ENCODE results near the gene TM7SF2.

TM7SF2 gene

DNA sequence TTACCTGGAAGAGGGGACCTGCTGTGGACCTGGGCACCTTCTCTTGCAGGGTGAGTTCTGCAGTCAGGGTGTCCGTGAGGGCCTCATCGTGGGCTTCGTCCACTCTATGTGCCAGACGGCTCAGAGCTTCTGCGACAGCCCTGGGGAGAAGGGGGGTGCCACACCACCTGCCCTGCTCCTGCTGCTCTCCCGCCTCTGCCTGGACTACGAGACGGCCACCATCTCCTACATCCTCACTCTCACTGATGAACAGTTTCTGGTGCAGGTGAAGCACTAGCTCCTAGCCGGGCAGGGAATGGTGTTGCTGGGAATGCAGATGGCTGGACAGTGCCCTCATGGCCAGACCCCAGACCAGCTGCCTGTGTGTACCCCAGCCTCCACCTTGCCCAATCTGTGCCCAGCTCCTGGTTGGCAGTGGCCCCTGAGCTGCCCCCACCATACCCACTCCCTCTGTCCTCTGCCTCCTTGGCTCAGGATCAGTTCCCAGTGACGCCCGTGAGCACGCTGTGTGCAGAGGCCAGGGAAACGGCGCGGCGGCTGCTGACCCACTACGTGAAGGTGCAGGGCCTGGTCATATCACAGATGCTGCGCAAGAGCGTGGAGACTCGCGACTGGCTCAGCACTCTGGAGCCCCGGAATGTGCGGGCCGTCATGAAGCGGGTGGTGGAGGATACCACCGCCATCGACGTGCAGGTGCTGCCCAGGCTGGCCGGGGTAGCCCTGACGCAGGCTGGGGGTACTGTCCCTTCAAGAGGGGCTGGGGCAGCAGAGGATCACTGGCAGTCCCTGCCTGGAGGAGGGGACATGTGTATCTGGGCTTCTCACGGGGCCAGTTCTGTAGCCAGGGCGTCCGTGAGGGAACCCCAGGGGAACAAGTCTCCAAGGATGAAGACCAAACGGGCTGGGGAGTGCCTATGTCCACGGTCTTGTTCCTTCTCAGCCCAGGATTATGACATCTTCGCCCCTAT lies 2.2 kb upstream of the TM7SF2 start:
- H3K36me3 ChIP-seq (ENCODE audit: insufficient read depth, low read length), result peaks cover 23% of the 10 kb centered on the region
- H3K9me3 ChIP-seq (ENCODE audit: low read length), result no peaks in the 10 kb centered on the region
- no peak overlapping the region for H3K4me3 ChIP-seq (ENCODE audit: low read depth in 1 of 2, low read length in 2 of 2)
- H3K9ac ChIP-seq (ENCODE audit: low read length), result no peak overlapping the region
- peaks cover 0 to 6% of the 10 kb centered on the region in 2 donors for H3K27me3 ChIP-seq (ENCODE audit: control insufficient read depth in 1 of 2, insufficient read depth in 2 of 2, low read length in 2 of 2)
- H3K27ac ChIP-seq (ENCODE audit: low read depth, low read length), result no peak overlapping the region
- peaks cover 31% of the 10 kb centered on the region for H3K4me1 ChIP-seq (ENCODE audit: insufficient read depth, low read length)

- Histone ChIP-seq H3K9ac (ENCODE audit: low read length) (no peak overlapping the region), H3K36me3 (ENCODE audit: insufficient read depth, low read length) (peaks cover 16% of the 10 kb centered on the region), H3K27me3 (ENCODE audit: control insufficient read depth in 1 of 2, insufficient read depth in 2 of 2, low read length in 2 of 2) (peaks cover 0 to 6% of the 10 kb centered on the region in 2 donors), H3K4me3 (ENCODE audit: low read depth in 1 of 2, low read length in 2 of 2) (no peak overlapping the region), H3K4me1 (ENCODE audit: insufficient read depth, low read length) (peaks cover 31% of the 10 kb centered on the region), H3K27ac (ENCODE audit: low read depth, low read length) (peak overlapping the region; percentile 58), H3K9me3 (ENCODE audit: low read length) (no peaks in the 10 kb centered on the region)
Measured at GRCh38 chr11:65110354-65110861, 1.3 kb upstream of the TM7SF2 start.

GRCh38 chr11:65111159-65111743 lies 421 bp upstream of the TM7SF2 start:
- peaks cover 0 to 6% of the 10 kb centered on the region in 2 donors for H3K27me3 ChIP-seq (ENCODE audit: control insufficient read depth in 1 of 2, insufficient read depth in 2 of 2, low read length in 2 of 2)
- H3K36me3 ChIP-seq (ENCODE audit: insufficient read depth, low read length), result peaks cover 10% of the 10 kb centered on the region
- H3K4me1 ChIP-seq (ENCODE audit: insufficient read depth, low read length), result peaks cover 35% of the 10 kb centered on the region
- H3K4me3 ChIP-seq (ENCODE audit: low read depth in 1 of 2, low read length in 2 of 2), result no peak overlapping the region
- no peak overlapping the region for H3K9ac ChIP-seq (ENCODE audit: low read length)
- H3K27ac ChIP-seq (ENCODE audit: low read depth, low read length), result peak overlapping the region; percentile 35
- H3K9me3 ChIP-seq (ENCODE audit: low read length), result no peaks in the 10 kb centered on the region

DNA sequence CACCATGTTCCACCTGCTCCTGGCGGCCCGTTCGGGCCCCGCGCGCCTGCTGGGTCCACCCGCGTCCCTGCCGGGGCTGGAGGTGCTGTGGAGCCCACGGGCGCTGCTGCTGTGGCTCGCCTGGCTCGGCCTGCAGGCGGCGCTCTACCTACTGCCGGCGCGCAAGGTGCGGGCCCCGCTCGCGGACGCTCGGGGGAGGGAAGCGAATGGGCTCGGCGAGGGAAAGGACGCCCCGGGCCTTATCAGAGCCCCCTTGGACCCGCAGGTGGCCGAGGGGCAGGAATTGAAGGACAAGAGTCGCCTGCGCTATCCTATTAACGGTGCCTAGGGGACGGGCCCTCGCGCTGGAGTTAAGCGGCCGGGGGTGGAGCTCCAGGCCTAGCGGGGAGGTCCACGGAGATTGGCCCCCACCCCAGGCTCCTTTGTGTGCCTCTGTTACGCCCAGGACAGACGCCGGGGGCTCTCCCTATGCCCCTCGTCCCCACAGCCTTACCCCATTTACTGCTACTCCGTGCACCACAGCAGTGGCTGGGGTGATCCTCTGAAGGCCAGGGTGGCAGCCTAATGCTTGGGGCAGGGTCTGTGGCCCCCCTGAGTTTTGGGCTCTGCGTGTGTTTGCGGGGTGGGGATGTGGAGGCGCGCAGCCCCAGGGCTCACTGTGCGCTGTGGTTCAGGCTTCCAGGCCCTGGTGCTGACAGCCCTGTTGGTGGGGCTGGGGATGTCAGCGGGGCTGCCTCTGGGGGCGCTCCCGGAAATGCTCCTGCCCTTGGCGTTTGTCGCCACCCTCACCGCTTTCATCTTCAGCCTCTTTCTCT lies 1.1 kb downstream of the TM7SF2 start:
- Histone ChIP-seq H3K4me1 (ENCODE audit: insufficient read depth, low read length) (peaks cover 43% of the 10 kb centered on the region), H3K36me3 (ENCODE audit: insufficient read depth, low read length) (peaks cover 10% of the 10 kb centered on the region), H3K27ac (ENCODE audit: low read depth, low read length) (peak overlapping the region; percentile 59), H3K9me3 (ENCODE audit: low read length) (no peaks in the 10 kb centered on the region), H3K4me3 (ENCODE audit: low read depth in 1 of 2, low read length in 2 of 2) (peak overlapping the region; percentile 63 to 66), H3K27me3 (ENCODE audit: control insufficient read depth in 1 of 2, insufficient read depth in 2 of 2, low read length in 2 of 2) (peaks cover 0 to 6% of the 10 kb centered on the region in 2 donors), H3K9ac (ENCODE audit: low read length) (peak overlapping the region; percentile 44)

- Histone ChIP-seq H3K9ac (ENCODE audit: low read length) (no peak overlapping the region), H3K36me3 (ENCODE audit: insufficient read depth, low read length) (peaks cover 11% of the 10 kb centered on the region), H3K9me3 (ENCODE audit: low read length) (no peaks in the 10 kb centered on the region), H3K4me3 (ENCODE audit: low read depth in 1 of 2, low read length in 2 of 2) (peak overlapping the region in 1 of 2 donors; percentile 63), H3K27ac (ENCODE audit: low read depth, low read length) (no peak overlapping the region), H3K27me3 (ENCODE audit: control insufficient read depth in 1 of 2, insufficient read depth in 2 of 2, low read length in 2 of 2) (peaks cover 0 to 6% of the 10 kb centered on the region in 2 donors), H3K4me1 (ENCODE audit: insufficient read depth, low read length) (peaks cover 43% of the 10 kb centered on the region)
Measured at GRCh38 chr11:65113361-65113756, 1.7 kb downstream of the TM7SF2 start.

DNA sequence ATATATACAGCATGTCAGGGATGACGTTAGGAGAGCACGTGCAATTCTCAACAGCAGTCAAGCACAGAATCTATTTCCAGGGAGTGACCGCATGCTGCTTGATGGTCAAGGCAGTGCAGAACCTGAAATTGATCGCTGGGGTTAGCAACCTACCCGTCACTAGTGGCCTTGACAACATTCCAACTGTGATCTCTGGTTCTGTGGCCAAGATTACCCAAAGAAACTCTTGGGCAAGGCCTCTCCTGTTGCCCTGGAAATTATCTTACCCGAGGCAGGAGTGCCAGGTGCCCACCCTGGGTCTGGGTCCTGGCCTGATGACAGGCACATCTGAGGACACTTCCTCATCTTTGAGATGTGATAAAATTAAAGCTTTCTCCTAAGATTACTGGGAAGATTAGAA lies 2.2 kb downstream of the TM7SF2 start:
- Histone ChIP-seq H3K9me3 (ENCODE audit: low read length) (no peaks in the 10 kb centered on the region), H3K9ac (ENCODE audit: low read length) (no peak overlapping the region), H3K4me1 (ENCODE audit: insufficient read depth, low read length) (peaks cover 43% of the 10 kb centered on the region), H3K27ac (ENCODE audit: low read depth, low read length) (no peak overlapping the region), H3K27me3 (ENCODE audit: control insufficient read depth in 1 of 2, insufficient read depth in 2 of 2, low read length in 2 of 2) (peaks cover 0 to 6% of the 10 kb centered on the region in 2 donors), H3K36me3 (ENCODE audit: insufficient read depth, low read length) (peaks cover 13% of the 10 kb centered on the region), H3K4me3 (ENCODE audit: low read depth in 1 of 2, low read length in 2 of 2) (no peak overlapping the region)

DNA sequence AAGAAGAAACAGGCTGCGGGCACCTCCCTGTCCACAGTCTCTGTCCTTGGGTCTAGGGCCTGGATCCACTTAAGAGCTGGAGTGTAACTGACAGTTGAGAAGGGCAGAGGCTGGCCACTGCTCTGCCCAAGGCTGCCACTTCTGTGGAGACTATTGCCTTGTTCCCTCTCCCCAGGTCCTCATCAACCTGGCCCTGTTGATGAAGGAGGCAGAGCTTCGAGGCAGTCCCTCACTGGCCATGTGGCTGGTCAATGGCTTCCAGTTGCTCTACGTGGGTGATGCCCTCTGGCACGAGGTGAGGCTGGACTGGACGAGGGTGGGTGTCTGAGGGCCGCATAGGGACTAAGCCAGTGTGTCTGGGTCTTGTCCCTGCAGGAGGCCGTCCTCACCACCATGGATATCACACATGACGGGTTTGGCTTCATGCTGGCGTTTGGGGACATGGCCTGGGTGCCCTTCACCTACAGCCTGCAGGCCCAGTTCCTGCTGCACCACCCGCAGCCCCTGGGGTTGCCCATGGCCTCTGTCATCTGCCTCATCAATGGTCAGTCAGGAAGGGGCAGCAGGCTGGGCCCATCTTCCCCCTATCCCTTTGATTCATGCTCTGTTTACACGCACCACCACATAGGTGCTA lies 3.0 kb downstream of the TM7SF2 start:
- H3K9me3 ChIP-seq (ENCODE audit: low read length), result no peaks in the 10 kb centered on the region
- H3K9ac ChIP-seq (ENCODE audit: low read length), result no peak overlapping the region
- H3K4me3 ChIP-seq (ENCODE audit: low read depth in 1 of 2, low read length in 2 of 2), result no peak overlapping the region
- H3K4me1 ChIP-seq (ENCODE audit: insufficient read depth, low read length), result peaks cover 43% of the 10 kb centered on the region
- H3K36me3 ChIP-seq (ENCODE audit: insufficient read depth, low read length), result peaks cover 11% of the 10 kb centered on the region
- peaks cover 0 to 6% of the 10 kb centered on the region in 2 donors for H3K27me3 ChIP-seq (ENCODE audit: control insufficient read depth in 1 of 2, insufficient read depth in 2 of 2, low read length in 2 of 2)
- no peak overlapping the region for H3K27ac ChIP-seq (ENCODE audit: low read depth, low read length)

DNA sequence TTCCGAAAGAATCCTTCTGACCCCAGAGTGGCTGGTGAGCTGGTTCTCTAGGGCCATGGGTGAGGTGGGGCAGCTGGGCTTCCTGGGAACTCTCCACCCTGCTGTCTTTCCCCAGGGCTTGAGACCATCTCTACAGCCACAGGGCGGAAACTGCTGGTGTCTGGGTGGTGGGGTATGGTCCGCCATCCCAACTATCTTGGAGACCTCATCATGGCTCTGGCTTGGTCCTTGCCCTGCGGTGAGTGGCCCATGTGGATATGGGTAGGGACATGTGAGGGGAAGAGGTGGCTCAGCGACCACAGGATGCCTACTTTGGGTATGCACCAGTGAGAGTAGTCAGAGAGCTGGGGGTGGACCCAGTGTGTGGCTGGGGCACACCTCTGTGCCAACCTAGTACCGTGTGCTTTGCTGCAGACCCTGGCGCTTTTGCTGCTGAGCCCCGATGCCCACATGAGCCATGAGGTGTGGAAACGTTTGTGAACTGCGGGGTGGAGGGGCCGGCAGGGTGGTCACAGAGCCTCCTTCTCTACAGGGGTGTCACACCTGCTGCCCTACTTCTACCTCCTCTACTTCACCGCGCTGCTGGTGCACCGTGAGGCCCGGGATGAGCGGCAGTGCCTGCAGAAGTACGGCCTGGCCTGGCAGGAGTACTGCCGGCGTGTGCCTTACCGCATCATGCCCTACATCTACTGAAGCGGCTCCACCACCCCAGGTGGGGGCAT lies 3.9 kb downstream of the TM7SF2 start:
- H3K27me3 ChIP-seq (ENCODE audit: control insufficient read depth in 1 of 2, insufficient read depth in 2 of 2, low read length in 2 of 2), result peaks cover 0 to 6% of the 10 kb centered on the region in 2 donors
- H3K36me3 ChIP-seq (ENCODE audit: insufficient read depth, low read length), result peaks cover 20% of the 10 kb centered on the region
- no peak overlapping the region for H3K4me3 ChIP-seq (ENCODE audit: low read depth in 1 of 2, low read length in 2 of 2)
- no peak overlapping the region for H3K9ac ChIP-seq (ENCODE audit: low read length)
- H3K9me3 ChIP-seq (ENCODE audit: low read length), result no peaks in the 10 kb centered on the region
- peaks cover 37% of the 10 kb centered on the region for H3K4me1 ChIP-seq (ENCODE audit: insufficient read depth, low read length)
- H3K27ac ChIP-seq (ENCODE audit: low read depth, low read length), result no peak overlapping the region

GRCh38 chr11:65116370-65117205 lies 4.9 kb downstream of the TM7SF2 start:
- Histone ChIP-seq H3K27ac (ENCODE audit: low read depth, low read length) (peak overlapping the region; percentile 92), H3K4me3 (ENCODE audit: low read depth in 1 of 2, low read length in 2 of 2) (peak overlapping the region; percentile 66 to 91)

More at GRCh38 chr11:65116370-65117205, 4.9 kb downstream of the TM7SF2 start:
- Histone ChIP-seq H3K9me3 (ENCODE audit: low read length) (no peaks in the 10 kb centered on the region), H3K9ac (ENCODE audit: low read length) (peak overlapping the region; percentile 59), H3K4me1 (ENCODE audit: insufficient read depth, low read length) (peaks cover 37% of the 10 kb centered on the region), H3K27me3 (ENCODE audit: control insufficient read depth in 1 of 2, insufficient read depth in 2 of 2, low read length in 2 of 2) (peaks cover 0 to 6% of the 10 kb centered on the region in 2 donors), H3K36me3 (ENCODE audit: insufficient read depth, low read length) (peaks cover 26% of the 10 kb centered on the region)

Measured in muscle layer of colon (tissue), 2 donors.